HG03521 (cell line): ENCODE data around the gene FRAS1.
"Not testable (repeated sequence)": the region's sequence is repeated elsewhere in the genome, so short reads cannot be mapped to it uniquely, and the experiment has no call there.

Experiments
- ATAC-seq: cut with Tn5 transposase; IDR thresholded peaks from one replicate; pipeline ENCODE4 v1.9.1; 2021; ENCODE audit warnings: mild to moderate bottlenecking, moderate library complexity; ENCODE audit not compliant: unreplicated experiment

FRAS1 gene

GRCh38 chr4:78057135-78057599, at the start of gene FRAS1:
FRAS1 (plus strand) TSS chr4:78057323; CDS start chr4:78058010, 687 bp downstream.
- peak; percentile 16 for ATAC-seq

- not testable (repeated sequence) for ATAC-seq
Observed at GRCh38 chr4:78011003-78011402, 46.1 kb upstream of the FRAS1 start.

- no peak for ATAC-seq
Observed at GRCh38 chr4:78014889-78015886, 41.9 kb upstream of the FRAS1 start.

- ATAC-seq = no peak
Observed at GRCh38 chr4:78018271-78019049, 38.7 kb upstream of the FRAS1 start.

GRCh38 chr4:78019414-78019813, 37.7 kb upstream of the FRAS1 start:
- ATAC-seq = no peak

- ATAC-seq = no peak
Observed at GRCh38 chr4:78020677-78021076, 36.4 kb upstream of the FRAS1 start.

- ATAC-seq = no peak
Observed at GRCh38 chr4:78022517-78022916, 34.6 kb upstream of the FRAS1 start.

- no peak for ATAC-seq
Observed at GRCh38 chr4:78024085-78024484, 33.0 kb upstream of the FRAS1 start.

GRCh38 chr4:78024576-78025091, 32.5 kb upstream of the FRAS1 start:
- ATAC-seq = no peak

GRCh38 chr4:78031417-78031950, 25.6 kb upstream of the FRAS1 start:
- ATAC-seq = no peak

- ATAC-seq = no peak
Observed at GRCh38 chr4:78032446-78032845, 24.7 kb upstream of the FRAS1 start.

GRCh38 chr4:78032929-78033328, 24.2 kb upstream of the FRAS1 start:
- no peak for ATAC-seq

- no peak for ATAC-seq
Observed at GRCh38 chr4:78033861-78034260, 23.3 kb upstream of the FRAS1 start.

- no peak for ATAC-seq
Observed at GRCh38 chr4:78038704-78039103, 18.4 kb upstream of the FRAS1 start.

- ATAC-seq = no peak
Observed at GRCh38 chr4:78039678-78040077, 17.4 kb upstream of the FRAS1 start.

- ATAC-seq = no peak
Observed at GRCh38 chr4:78040431-78040830, 16.7 kb upstream of the FRAS1 start.

GRCh38 chr4:78047366-78047765, 9.8 kb upstream of the FRAS1 start:
- no peak for ATAC-seq

- ATAC-seq = peak; percentile 61
Observed at GRCh38 chr4:78056265-78057129, 626 bp upstream of the FRAS1 start.

GRCh38 chr4:78057600-78058550, 752 bp downstream of the FRAS1 start:
- no peak for ATAC-seq
